A673 (cell line): ENCODE measurements around the gene LRRC71.

Experiments
- EZH2 ChIP-seq: fragments of 200-600 bp; sonication (generic); IDR thresholded peaks from 2 replicates; pipeline ENCODE4 v1.6.1; 2017; ENCODE audit warnings: borderline replicate concordance, low read depth, mild to moderate bottlenecking, mixed read lengths, antibody characterized with exemption, low read length; ENCODE audit not compliant: poor library complexity, severe bottlenecking
- TF ChIP-seq, protein P1 (sequence below): fragments of 300-800, 200-600 bp; sonication (generic); conservative IDR thresholded peaks from 2 replicates; pipeline ENCODE4 v1.5.1; 2017; ENCODE audit warnings: low read depth, mild to moderate bottlenecking, antibody characterized with exemption, low read length, moderate library complexity, mixed read lengths

GRCh38 chr1:156900896-156901589 is 19.4 kb upstream of the LRRC71 start:
- TF ChIP-seq, protein P1, sequence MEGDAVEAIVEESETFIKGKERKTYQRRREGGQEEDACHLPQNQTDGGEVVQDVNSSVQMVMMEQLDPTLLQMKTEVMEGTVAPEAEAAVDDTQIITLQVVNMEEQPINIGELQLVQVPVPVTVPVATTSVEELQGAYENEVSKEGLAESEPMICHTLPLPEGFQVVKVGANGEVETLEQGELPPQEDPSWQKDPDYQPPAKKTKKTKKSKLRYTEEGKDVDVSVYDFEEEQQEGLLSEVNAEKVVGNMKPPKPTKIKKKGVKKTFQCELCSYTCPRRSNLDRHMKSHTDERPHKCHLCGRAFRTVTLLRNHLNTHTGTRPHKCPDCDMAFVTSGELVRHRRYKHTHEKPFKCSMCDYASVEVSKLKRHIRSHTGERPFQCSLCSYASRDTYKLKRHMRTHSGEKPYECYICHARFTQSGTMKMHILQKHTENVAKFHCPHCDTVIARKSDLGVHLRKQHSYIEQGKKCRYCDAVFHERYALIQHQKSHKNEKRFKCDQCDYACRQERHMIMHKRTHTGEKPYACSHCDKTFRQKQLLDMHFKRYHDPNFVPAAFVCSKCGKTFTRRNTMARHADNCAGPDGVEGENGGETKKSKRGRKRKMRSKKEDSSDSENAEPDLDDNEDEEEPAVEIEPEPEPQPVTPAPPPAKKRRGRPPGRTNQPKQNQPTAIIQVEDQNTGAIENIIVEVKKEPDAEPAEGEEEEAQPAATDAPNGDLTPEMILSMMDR = no peak
- no peak for TF ChIP-seq EZH2
